Keratinocyte (primary cell): ENCODE measurements around the gene PIAS1. TPM values are rescaled to one million over a fixed set of nuclear protein-coding genes. Genes with fewer than 3 reads are reported as not detected.

Experiments used
- DNase-seq: peaks from one replicate; pipeline ENCODE4 v3.0.0-alpha.2; 2011; ENCODE audit warnings: low read depth, missing footprints, low spot score
- FAIRE-seq: peaks from 2 replicates; lab custom pipeline; 2011; peaks lifted over from hg19 to GRCh38; lab: Jason Lieb, UNC
- H2AFZ ChIP-seq: 2 replicates; pipeline ENCODE4 v1.6.0; 2012; ENCODE audit warnings: low read length, control low read depth, inconsistent platforms; ENCODE audit not compliant: control insufficient read depth
- H3K27ac ChIP-seq: 2 replicates; pipeline ENCODE4 v1.5.1; 2011; ENCODE audit warnings: low read length; ENCODE audit not compliant: control insufficient read depth, insufficient read depth
- H3K27me3 ChIP-seq: 3 replicates; pipeline ENCODE4 v1.6.0; 2011; ENCODE audit warnings: low read length; ENCODE audit not compliant: control insufficient read depth, insufficient read depth; ENCODE audit errors: extremely low read depth
- H3K36me3 ChIP-seq, 2 experiments: 2 replicates in 1 of 2; 3 replicates in 1 of 2; pipeline ENCODE4 v1.5.1; 2011; ENCODE audit warnings: low read length in 2 of 2, mild to moderate bottlenecking in 1 of 2; ENCODE audit not compliant: control insufficient read depth in 2 of 2, insufficient read depth in 2 of 2; ENCODE audit errors: extremely low read depth in 1 of 2
- H3K4me1 ChIP-seq: 3 replicates; pipeline ENCODE4 v1.5.1; 2011; ENCODE audit warnings: low read length; ENCODE audit not compliant: control insufficient read depth, insufficient read depth; ENCODE audit errors: extremely low read depth
- H3K4me2 ChIP-seq: 3 replicates; pipeline ENCODE4 v1.6.0; 2011; ENCODE audit warnings: low read depth, low read length; ENCODE audit not compliant: control insufficient read depth, insufficient read depth; ENCODE audit errors: extremely low read depth
- H3K4me3 ChIP-seq, 3 experiments: fragments of 200-600 bp in 1 of 3; sonication (generic) in 1 of 3; 2 replicates in 2 of 3; 3 replicates in 1 of 3; pipeline ENCODE4 v1.5.1; 2011 to 2016; ENCODE audit warnings: low read length in 3 of 3, mild to moderate bottlenecking in 3 of 3, control low read depth in 2 of 3, inconsistent platforms in 1 of 3, low read depth in 1 of 3, mixed read lengths in 1 of 3, mixed run types in 1 of 3, moderate library complexity in 1 of 3; ENCODE audit not compliant: control insufficient read depth in 2 of 3, insufficient read depth in 2 of 3; ENCODE audit errors: extremely low read depth in 1 of 3
- H3K79me2 ChIP-seq: 2 replicates; pipeline ENCODE4 v1.6.0; 2012; ENCODE audit warnings: low read length; ENCODE audit not compliant: control insufficient read depth, insufficient read depth
- H3K9ac ChIP-seq: 3 replicates; pipeline ENCODE4 v1.6.0; 2011; ENCODE audit warnings: low read length; ENCODE audit not compliant: control insufficient read depth, insufficient read depth; ENCODE audit errors: extremely low read depth
- H3K9me1 ChIP-seq: 3 replicates; pipeline ENCODE4 v1.6.0; 2011; ENCODE audit warnings: low read length; ENCODE audit not compliant: control insufficient read depth, insufficient read depth; ENCODE audit errors: extremely low read depth
- H3K9me3 ChIP-seq: 2 replicates; pipeline ENCODE4 v1.5.1; 2012; ENCODE audit warnings: low read depth, low read length; ENCODE audit not compliant: control insufficient read depth
- H4K20me1 ChIP-seq: 3 replicates; pipeline ENCODE4 v1.6.0; 2011; ENCODE audit warnings: low read length; ENCODE audit not compliant: control insufficient read depth, insufficient read depth; ENCODE audit errors: extremely low read depth
- CTCF ChIP-seq, 3 experiments: IDR thresholded peaks in 1 of 3; conservative IDR thresholded peaks in 1 of 3; optimal IDR thresholded peaks in 1 of 3; 2 replicates in 2 of 3; 3 replicates in 1 of 3; pipeline versions ENCODE3 to v1.5.1; 2011; ENCODE audit warnings: low read length in 3 of 3, mild to moderate bottlenecking in 3 of 3, moderate library complexity in 2 of 3, control low read depth in 1 of 3, inconsistent platforms in 1 of 3; ENCODE audit not compliant: insufficient read depth in 2 of 3; ENCODE audit errors: extremely low read depth in 1 of 3
- EZH2 ChIP-seq: IDR thresholded peaks from one replicate; pipeline ENCODE4 v1.6.1; 2012; ENCODE audit warnings: inconsistent platforms, mild to moderate bottlenecking, low read length, moderate library complexity
- dilution Hi-C: fragments of 300-500 bp; cut with MboI; formaldehyde crosslinking; loops from one replicate; pipeline ENCODE4 v1.7.0; 2020; ENCODE audit warnings: low sequenced_read_pairs; ENCODE audit not compliant: extremely low pct_ligation_motif_present
- polyA plus RNA-seq, 5 experiments: library from polyadenylated mRNA; depleted of rRNA in 3 of 5; stranded (reverse) in 3 of 5; stranded (forward) in 1 of 5; unstranded in 1 of 5; fragments of >200 nt; gene quantifications; 1 replicate in 1 of 5; 2 replicates in 3 of 5; 3 replicates in 1 of 5; pipeline versions ENCODE4 v1.2.1 to v1.2.3, GENCODE V29; 2011 to 2012; ENCODE audit warnings: missing spikeins in 2 of 5, low read depth in 1 of 5, low replicate concordance in 1 of 5

Gene PIAS1
- polyA plus RNA-seq, 1 donor (not counting 4 experiments of a cell fraction or from before 2014, with no cell fraction given), result 58.2 TPM

GRCh38 chr15:68137096-68137495 lies 83.0 kb downstream of the PIAS1 start:
- Histone ChIP-seq H3K79me2 (peaks cover 19% of the 10 kb centered on the region), H3K27ac (no peak overlapping the region), H3K9me1 (no peaks in the 10 kb centered on the region), H3K4me2 (no peak overlapping the region), H3K36me3 (peaks cover 0 to 1% of the 10 kb centered on the region in 2 experiments), H3K4me1 (peaks cover 17% of the 10 kb centered on the region), H3K27me3 (no peaks in the 10 kb centered on the region), H2AFZ (no peak overlapping the region), H3K9ac (no peak overlapping the region), H3K9me3 (no peaks in the 10 kb centered on the region), H3K4me3 (no peak overlapping the region), H4K20me1 (no peaks in the 10 kb centered on the region)
- no peak for FAIRE-seq
- dilution Hi-C loops, result no loop called here
- no peak for TF ChIP-seq EZH2
- TF ChIP-seq CTCF (optimal IDR thresholded peaks at IDR 0.05 in 1 of 3, IDR thresholded peaks at IDR 0.05 in 1 of 3, conservative IDR thresholded peaks at IDR 0.05 in 1 of 3; ENCODE audit: extremely low read depth in 1 of 3, insufficient read depth in 2 of 3, low read length in 3 of 3), result no peak
- DNase-seq, result no peak

GRCh38 chr15:68143129-68143528 lies 89.0 kb downstream of the PIAS1 start:
- Histone ChIP-seq H3K9ac (no peak overlapping the region), H3K27me3 (no peaks in the 10 kb centered on the region), H3K27ac (no peak overlapping the region), H3K79me2 (peaks cover 10% of the 10 kb centered on the region), H4K20me1 (no peaks in the 10 kb centered on the region), H3K9me3 (no peaks in the 10 kb centered on the region), H3K4me1 (peaks cover 13% of the 10 kb centered on the region), H2AFZ (no peak overlapping the region), H3K4me3 (no peak overlapping the region), H3K9me1 (no peaks in the 10 kb centered on the region), H3K36me3 (peaks cover 0 to 5% of the 10 kb centered on the region in 2 experiments), H3K4me2 (no peak overlapping the region)
- FAIRE-seq, result no peak
- dilution Hi-C loops, result no loop called here
- no peak for DNase-seq
- TF ChIP-seq CTCF (optimal IDR thresholded peaks at IDR 0.05 in 1 of 3, IDR thresholded peaks at IDR 0.05 in 1 of 3, conservative IDR thresholded peaks at IDR 0.05 in 1 of 3; ENCODE audit: extremely low read depth in 1 of 3, insufficient read depth in 2 of 3, low read length in 3 of 3) (no peak), EZH2 (no peak)
